ENCODE measurements around the gene PIK3R1. TPM values are rescaled to one million over a fixed set of nuclear protein-coding genes. Genes with fewer than 3 reads are reported as not detected.

The PIK3R1 gene
- total RNA-seq = 100 to 1,000 TPM in 1 of 8 experiments, 10 to 100 TPM in 7; 14.6 to 127 (median 36.8) TPM

GRCh38 chr5:68215208-68215897, at the start of gene PIK3R1:
Gene PIK3R1 (plus strand): TSS chr5:68215756. CDS start chr5:68226676, 10,920 bp downstream.
- peak; percentile 80 to 89 (median 88) for ATAC-seq (replicated peaks in 6 of 8)
- in situ Hi-C loops (cut with MboI; ENCODE audit: low pct_unique_long_range_greater_than_20kb in 2 of 9, low sequenced_read_pairs in 9 of 9, unreplicated experiment in 9 of 9) = no loop called here
- Histone ChIP-seq H3K4me1 (replicated peaks in 1 of 2) (peaks cover 7 to 15% of the 10 kb centered on the region in 2 donors), H3K27ac (peak within 1 kb of the TSS; percentile 84 to 88), H3K4me3 (peak within 1 kb of the TSS; percentile 66 to 90 (median 78))
- 2% methylated on average over 9 of the region's 78 CpGs; no CpG with 5 or more reads in 9 of the 10 experiments for WGBS, 10 experiments

- in situ Hi-C loops (cut with MboI; ENCODE audit: low pct_unique_long_range_greater_than_20kb in 2 of 9, low sequenced_read_pairs in 9 of 9, unreplicated experiment in 9 of 9) = no loop called here
- no peak for ATAC-seq (replicated peaks in 6 of 8)
- peaks cover 5 to 7% of the 10 kb centered on the region in 2 donors for H3K4me1 ChIP-seq (replicated peaks in 1 of 2)
- no peak overlapping the region for H3K27ac ChIP-seq
- WGBS, 10 experiments = 83 to 100% (median 98%) methylated on average over 1 to 4 of the region's 4 CpGs
- no peak overlapping the region for H3K4me3 ChIP-seq
Observed at GRCh38 chr5:68167195-68167651, 48.3 kb upstream of the PIK3R1 start.

GRCh38 chr5:68169903-68170302, 45.7 kb upstream of the PIK3R1 start:
- WGBS, 10 experiments = 0 to 29% (median 0%) methylated on average over 1 of the region's 1 CpG; no CpG with 5 or more reads in 3 of the 10 experiments

GRCh38 chr5:68170826-68171558, 44.6 kb upstream of the PIK3R1 start:
- peak in 7 of 8 experiments; percentile 19 to 93 (median 31) for ATAC-seq (replicated peaks in 6 of 8)
- in situ Hi-C loops (cut with MboI; ENCODE audit: low pct_unique_long_range_greater_than_20kb in 2 of 9, low sequenced_read_pairs in 9 of 9, unreplicated experiment in 9 of 9) = no loop called here
- no peak overlapping the region for H3K27ac ChIP-seq
- peaks cover 5 to 7% of the 10 kb centered on the region in 2 donors for H3K4me1 ChIP-seq (replicated peaks in 1 of 2)
- 4 to 27% (median 12%) methylated on average over 4 to 10 of the region's 10 CpGs for WGBS, 10 experiments
- H3K4me3 ChIP-seq = no peak overlapping the region

More at GRCh38 chr5:68169903-68170302, 45.7 kb upstream of the PIK3R1 start:
- Histone ChIP-seq H3K4me3 (no peak overlapping the region), H3K27ac (no peak overlapping the region), H3K4me1 (replicated peaks in 1 of 2) (peaks cover 5 to 7% of the 10 kb centered on the region in 2 donors)
- ATAC-seq (replicated peaks in 6 of 8) = no peak
- in situ Hi-C loops (cut with MboI; ENCODE audit: low pct_unique_long_range_greater_than_20kb in 2 of 9, low sequenced_read_pairs in 9 of 9, unreplicated experiment in 9 of 9) = no loop called here

- Histone ChIP-seq H3K27ac (no peak overlapping the region), H3K4me3 (no peak overlapping the region), H3K4me1 (replicated peaks in 1 of 2) (peaks cover 5 to 7% of the 10 kb centered on the region in 2 donors)
- 40 to 80% (median 69%) methylated on average over 1 of the region's 2 CpGs; no CpG with 5 or more reads in 4 of the 10 experiments for WGBS, 10 experiments
- no peak for ATAC-seq (replicated peaks in 6 of 8)
- in situ Hi-C loops (cut with MboI; ENCODE audit: low pct_unique_long_range_greater_than_20kb in 2 of 9, low sequenced_read_pairs in 9 of 9, unreplicated experiment in 9 of 9) = no loop called here
Observed at GRCh38 chr5:68172314-68172713, 43.2 kb upstream of the PIK3R1 start.

- no peak for ATAC-seq (replicated peaks in 6 of 8)
- no peak overlapping the region for H3K27ac ChIP-seq
Observed at GRCh38 chr5:68173007-68173406, 42.5 kb upstream of the PIK3R1 start.

GRCh38 chr5:68176253-68176652, 39.3 kb upstream of the PIK3R1 start:
- WGBS, 10 experiments = 93 to 100% (median 94%) methylated on average over 2 to 5 of the region's 6 CpGs; no CpG with 5 or more reads in 1 of the 10 experiments
- no peak for ATAC-seq (replicated peaks in 6 of 8)
- H3K27ac ChIP-seq = no peak overlapping the region
- no peak overlapping the region for H3K4me3 ChIP-seq
- H3K4me1 ChIP-seq (replicated peaks in 1 of 2) = peaks cover under 1 to 4% of the 10 kb centered on the region in 2 donors
- in situ Hi-C loops (cut with MboI; ENCODE audit: low pct_unique_long_range_greater_than_20kb in 2 of 9, low sequenced_read_pairs in 9 of 9, unreplicated experiment in 9 of 9) = no loop called here

More at GRCh38 chr5:68173007-68173406, 42.5 kb upstream of the PIK3R1 start:
- no peak overlapping the region for H3K4me3 ChIP-seq
- WGBS, 10 experiments = 40 to 100% (median 93%) methylated on average over 1 to 3 of the region's 3 CpGs
- in situ Hi-C loops (cut with MboI; ENCODE audit: low pct_unique_long_range_greater_than_20kb in 2 of 9, low sequenced_read_pairs in 9 of 9, unreplicated experiment in 9 of 9) = no loop called here
- H3K4me1 ChIP-seq (replicated peaks in 1 of 2) = peaks cover 5 to 7% of the 10 kb centered on the region in 2 donors

- 86 to 100% (median 92%) methylated on average over 1 to 7 of the region's 7 CpGs for WGBS, 10 experiments
- Histone ChIP-seq H3K4me1 (replicated peaks in 1 of 2) (no peaks in the 10 kb centered on the region), H3K27ac (no peak overlapping the region), H3K4me3 (no peak overlapping the region)
- in situ Hi-C loops (cut with MboI; ENCODE audit: low pct_unique_long_range_greater_than_20kb in 2 of 9, low sequenced_read_pairs in 9 of 9, unreplicated experiment in 9 of 9) = no loop called here
- no peak for ATAC-seq (replicated peaks in 6 of 8)
Observed at GRCh38 chr5:68176802-68177479, 38.6 kb upstream of the PIK3R1 start.

- Histone ChIP-seq H3K4me3 (no peak overlapping the region), H3K4me1 (replicated peaks in 1 of 2) (no peaks in the 10 kb centered on the region), H3K27ac (no peak overlapping the region)
- no peak for ATAC-seq (replicated peaks in 6 of 8)
- WGBS, 10 experiments = 89 to 100% (median 97%) methylated on average over 1 to 7 of the region's 11 CpGs; no CpG with 5 or more reads in 2 of the 10 experiments
- in situ Hi-C loops (cut with MboI; ENCODE audit: low pct_unique_long_range_greater_than_20kb in 2 of 9, low sequenced_read_pairs in 9 of 9, unreplicated experiment in 9 of 9) = no loop called here
Observed at GRCh38 chr5:68177676-68178075, 37.9 kb upstream of the PIK3R1 start.

GRCh38 chr5:68178579-68178978, 37.0 kb upstream of the PIK3R1 start:
- Histone ChIP-seq H3K4me3 (no peak overlapping the region), H3K27ac (no peak overlapping the region), H3K4me1 (replicated peaks in 1 of 2) (no peaks in the 10 kb centered on the region)
- no peak for ATAC-seq (replicated peaks in 6 of 8)
- in situ Hi-C loops (cut with MboI; ENCODE audit: low pct_unique_long_range_greater_than_20kb in 2 of 9, low sequenced_read_pairs in 9 of 9, unreplicated experiment in 9 of 9) = no loop called here
- 10 to 90% (median 63%) methylated on average over 1 to 2 of the region's 2 CpGs; no CpG with 5 or more reads in 2 of the 10 experiments for WGBS, 10 experiments

- in situ Hi-C loops (cut with MboI; ENCODE audit: low pct_unique_long_range_greater_than_20kb in 2 of 9, low sequenced_read_pairs in 9 of 9, unreplicated experiment in 9 of 9) = no loop called here
- no peak for ATAC-seq (replicated peaks in 6 of 8)
- Histone ChIP-seq H3K4me1 (replicated peaks in 1 of 2) (no peaks in the 10 kb centered on the region), H3K27ac (no peak overlapping the region), H3K4me3 (no peak overlapping the region)
Observed at GRCh38 chr5:68180121-68181038, 35.2 kb upstream of the PIK3R1 start.

GRCh38 chr5:68181039-68181599, 34.4 kb upstream of the PIK3R1 start:
- 40 to 100% (median 90%) methylated on average over 1 to 3 of the region's 3 CpGs; no CpG with 5 or more reads in 3 of the 10 experiments for WGBS, 10 experiments
- H3K4me1 ChIP-seq (replicated peaks in 1 of 2) = no peaks in the 10 kb centered on the region
- in situ Hi-C loops (cut with MboI; ENCODE audit: low pct_unique_long_range_greater_than_20kb in 2 of 9, low sequenced_read_pairs in 9 of 9, unreplicated experiment in 9 of 9) = no loop called here
- H3K4me3 ChIP-seq = no peak overlapping the region
- ATAC-seq (replicated peaks in 6 of 8) = no peak
- H3K27ac ChIP-seq = no peak overlapping the region

All from motor neuron (in vitro differentiated cells).